NOMO-1 (cell line): Measurements from ENCODE around the gene TTC7B.

ENCODE experiments used
- DNase-seq, 2 experiments: peaks; one replicate each; lab custom pipeline; 2025; ENCODE audit not compliant: unreplicated experiment in 2 of 2; lab: John Stamatoyannopoulos, UW

Gene TTC7B

DNA sequence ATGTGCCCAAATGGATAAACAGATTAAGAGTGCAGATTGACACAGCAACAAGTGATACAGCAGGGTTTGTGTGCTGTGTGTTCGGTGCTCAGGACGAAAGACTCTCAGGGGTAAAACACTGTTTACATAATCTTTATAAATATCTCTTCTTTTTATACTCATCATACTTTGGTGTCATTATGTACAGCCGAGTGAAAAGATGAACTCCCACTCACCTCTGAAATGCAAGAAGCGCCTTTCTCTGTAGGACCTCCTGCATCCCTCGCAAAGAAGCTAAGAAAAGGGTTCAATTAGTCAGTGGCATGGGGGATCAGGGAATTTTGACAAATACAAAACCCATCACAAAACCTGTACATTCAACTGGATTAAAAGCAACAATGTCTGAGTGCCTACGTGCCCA lies 163.6 kb downstream of the TTC7B start:
- DNase-seq: no peak

DNA sequence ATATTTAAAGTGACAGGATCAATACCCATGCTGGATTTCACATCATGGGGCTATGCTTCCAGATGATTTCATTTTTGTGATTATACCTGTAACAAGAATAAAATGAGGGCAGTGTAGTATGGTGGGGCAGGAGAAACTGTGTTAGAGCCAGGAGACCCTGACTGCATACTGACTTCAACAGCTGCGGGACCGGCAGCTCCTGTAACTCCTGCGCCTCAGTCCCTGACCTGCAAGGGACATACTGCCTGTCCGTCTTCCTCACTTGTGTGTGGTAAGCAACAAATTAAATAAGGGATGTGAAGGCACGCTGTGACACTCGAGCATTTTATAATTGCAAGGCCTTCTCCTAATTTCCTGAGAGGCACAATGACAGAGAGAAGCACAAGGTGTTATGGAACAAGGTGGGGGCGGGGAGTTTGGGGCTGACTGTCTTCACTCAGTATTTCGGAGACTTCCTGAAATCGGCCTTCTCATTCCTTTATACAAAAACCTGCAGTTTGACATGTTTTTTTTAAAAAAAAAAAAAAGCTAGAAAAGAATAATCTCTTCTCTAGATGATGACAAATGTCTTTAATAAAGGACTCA lies 164.2 kb downstream of the TTC7B start:
- DNase-seq: peak in 1 of 2 experiments; percentile 12

DNA sequence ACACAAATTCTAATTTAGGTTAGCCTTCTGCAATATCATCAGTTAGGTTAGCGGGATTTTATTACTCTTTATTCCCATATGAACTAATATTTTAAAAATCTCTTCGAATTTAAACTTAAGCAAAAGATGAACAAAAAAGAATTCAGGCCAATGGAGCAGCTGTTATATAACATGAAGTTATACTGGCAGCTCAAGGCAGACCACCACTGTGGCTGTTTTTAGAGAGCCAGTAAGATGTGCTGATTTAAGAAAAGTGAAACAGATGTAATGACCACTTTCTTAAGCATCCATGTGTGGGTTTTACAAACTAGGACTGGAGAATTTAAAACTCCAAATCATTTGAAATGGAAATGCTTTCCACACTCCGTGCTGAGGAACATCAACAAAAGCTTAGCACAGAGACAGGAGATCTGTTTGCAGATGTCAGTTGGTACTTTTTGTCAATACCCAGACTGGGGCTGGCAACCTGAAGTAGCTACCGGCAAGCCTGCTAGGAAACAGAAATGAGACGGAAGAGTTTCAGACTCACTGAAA lies 164.9 kb downstream of the TTC7B start:
- no peak for DNase-seq

GRCh38 chr14:90649557-90650135 lies 166.6 kb downstream of the TTC7B start:
- no peak for DNase-seq

DNA sequence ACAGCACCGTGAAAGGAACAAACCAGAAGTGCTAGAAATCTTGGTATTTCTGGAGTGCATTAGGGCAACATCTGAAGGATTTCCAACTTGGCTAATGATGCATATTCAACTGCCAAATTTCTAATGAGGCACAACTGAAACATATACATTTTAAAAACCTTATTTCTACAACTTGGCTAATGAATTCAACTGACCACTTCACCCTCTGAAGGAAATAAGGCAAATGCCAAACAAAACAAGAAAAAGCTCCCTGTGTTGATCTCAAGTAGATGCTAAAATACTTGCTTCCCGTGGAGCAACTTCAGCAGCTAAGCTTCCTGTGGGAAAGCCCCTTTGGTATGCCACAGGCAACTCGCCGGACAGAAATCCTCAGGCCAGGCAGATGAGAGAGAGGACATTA lies 167.1 kb downstream of the TTC7B start:
- DNase-seq: no peak

DNA sequence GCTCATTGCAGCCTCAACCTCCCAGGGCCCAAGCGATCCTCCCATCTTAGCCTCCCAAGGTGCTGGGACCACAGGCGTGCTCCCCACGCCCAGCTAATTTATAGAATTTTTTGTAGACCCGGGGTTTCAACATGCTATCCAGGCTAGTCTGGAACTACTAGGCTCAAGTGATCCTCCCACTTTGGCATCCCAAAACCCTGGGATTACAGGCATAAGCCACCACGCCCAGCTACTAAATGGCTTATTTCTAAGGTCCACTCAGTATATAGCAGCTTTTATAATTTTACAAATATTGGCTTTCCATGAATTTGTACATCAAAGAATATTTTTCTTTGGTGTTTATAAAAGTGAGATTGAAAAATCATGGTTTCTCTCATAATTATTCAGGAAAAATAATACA lies 167.8 kb downstream of the TTC7B start:
- no peak for DNase-seq

DNA sequence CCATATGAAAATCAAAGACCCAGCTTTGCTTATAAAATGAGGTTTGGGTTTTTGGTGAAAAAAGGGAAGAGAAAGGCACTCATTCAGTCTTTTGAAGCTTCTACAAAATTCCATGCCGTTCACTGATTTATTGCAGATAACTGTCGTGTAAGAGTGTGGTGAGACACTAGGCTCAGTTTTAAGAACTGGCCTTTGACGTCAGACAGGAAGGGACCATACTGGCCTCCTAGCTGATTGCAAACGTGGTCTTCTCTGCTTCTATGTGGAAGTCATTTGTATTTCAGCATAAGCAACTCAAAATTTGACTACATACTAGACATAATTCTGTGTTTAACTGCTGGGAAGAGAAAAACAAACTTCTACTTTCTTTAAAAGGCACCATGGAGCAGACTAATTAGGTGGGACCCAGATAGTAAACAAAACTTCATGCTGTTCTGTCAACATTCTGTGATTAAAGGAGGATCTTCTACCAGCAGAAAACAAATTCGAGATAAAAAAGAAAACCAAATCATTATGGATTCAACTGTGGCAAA lies 168.7 kb downstream of the TTC7B start:
- peak; percentile 80 to 94 for DNase-seq

GRCh38 chr14:90645842-90646443 lies 170.3 kb downstream of the TTC7B start:
- no peak for DNase-seq

GRCh38 chr14:90644882-90645281 lies 171.3 kb downstream of the TTC7B start:
- peak; percentile 58 to 71 for DNase-seq

GRCh38 chr14:90643982-90644670 lies 172.1 kb downstream of the TTC7B start:
- DNase-seq: no peak

- DNase-seq: no peak
Observed at GRCh38 chr14:90642244-90642717, 173.9 kb downstream of the TTC7B start.

- DNase-seq: no peak
Observed at GRCh38 chr14:90641615-90642243, 174.5 kb downstream of the TTC7B start.

DNA sequence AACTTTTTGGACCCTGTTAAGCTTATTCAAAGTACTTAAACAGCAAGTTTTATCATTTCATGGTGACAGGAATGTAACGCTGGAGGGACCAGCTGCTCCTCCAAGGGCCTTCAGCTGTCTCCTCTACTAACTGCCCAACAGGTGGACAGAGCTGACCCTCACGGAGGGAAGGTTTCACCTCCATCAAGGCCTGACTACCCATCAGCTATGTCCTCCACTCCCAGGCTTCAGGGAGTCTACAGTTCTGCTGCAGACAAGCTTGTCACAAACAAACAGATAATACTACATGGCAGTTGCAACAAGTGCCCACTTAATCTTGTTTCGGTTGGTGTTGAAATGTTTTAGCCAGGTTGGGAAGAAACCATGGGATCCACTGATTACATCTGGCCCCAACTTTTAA lies 175.1 kb downstream of the TTC7B start:
- no peak for DNase-seq

- peak; percentile 10 to 29 for DNase-seq
Observed at GRCh38 chr14:90639641-90640040, 176.6 kb downstream of the TTC7B start.

DNA sequence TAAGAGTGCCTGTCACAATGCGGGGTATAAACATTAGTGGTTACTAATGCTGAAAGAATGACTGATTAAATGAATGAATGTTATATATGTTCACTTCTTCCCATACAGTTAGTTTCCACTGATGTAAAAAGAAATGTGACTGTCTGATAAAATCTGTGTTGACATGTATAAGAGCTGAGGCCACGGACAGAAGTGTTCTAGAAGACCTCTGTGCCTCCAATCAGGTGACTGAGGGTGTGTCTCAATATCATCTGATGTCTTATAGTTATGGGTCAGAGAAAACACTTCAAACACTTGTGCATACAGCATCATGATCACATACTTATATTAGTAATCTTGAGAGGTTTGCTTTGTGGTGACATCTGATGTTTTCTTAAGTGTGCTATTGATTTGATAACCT lies 183.4 kb downstream of the TTC7B start:
- DNase-seq: no peak

DNA sequence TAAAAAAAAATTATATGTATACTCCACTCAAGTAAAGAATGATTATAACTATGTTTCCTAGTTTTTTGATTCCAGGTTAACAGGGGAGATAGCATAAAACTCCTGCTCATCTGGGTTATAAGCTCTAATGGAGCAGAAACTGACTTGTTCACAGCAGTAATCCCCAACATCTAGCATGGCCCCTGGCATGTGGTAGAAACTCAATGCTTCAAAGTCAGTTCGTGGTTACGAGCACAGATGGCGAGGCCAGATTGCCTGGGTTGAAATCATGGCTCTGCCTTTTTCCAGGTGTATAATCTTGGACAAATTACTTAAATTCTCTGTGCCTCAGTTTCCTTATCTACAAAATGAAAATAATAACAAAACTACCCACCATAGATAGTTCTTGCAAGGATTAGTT lies 183.8 kb downstream of the TTC7B start:
- DNase-seq: no peak

DNA sequence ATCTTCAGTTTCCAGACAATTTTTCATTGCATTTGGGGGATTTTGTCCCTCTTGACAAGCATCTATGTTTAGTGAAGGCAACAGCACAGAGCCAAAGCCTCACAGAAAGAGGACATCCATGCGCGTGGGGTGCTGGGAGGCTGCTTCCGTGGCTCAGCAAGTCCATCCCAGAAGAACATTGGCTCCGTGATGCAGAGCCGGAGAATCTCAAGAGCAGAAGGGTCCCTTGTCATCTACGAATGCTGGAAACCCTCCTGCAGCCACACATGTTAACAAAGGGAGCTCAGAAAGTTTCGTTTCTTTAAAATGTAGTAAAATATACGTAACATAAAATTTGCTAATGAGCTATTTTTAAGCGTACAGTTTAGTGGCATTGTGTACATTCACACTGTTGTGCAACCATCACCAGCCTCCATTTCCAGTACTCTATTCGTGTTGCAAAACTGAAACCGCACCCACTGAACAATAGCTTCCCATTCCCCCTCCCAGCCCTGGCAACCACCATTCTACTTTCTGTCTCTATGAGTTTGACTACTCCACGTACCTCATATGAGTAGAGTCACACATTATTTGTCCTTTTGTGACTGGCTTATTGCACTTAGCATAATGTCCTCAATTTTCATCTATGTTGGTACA lies 185.9 kb downstream of the TTC7B start:
- DNase-seq: peak; percentile 75 to 93

GRCh38 chr14:90629471-90629870 lies 186.8 kb downstream of the TTC7B start:
- DNase-seq: no peak

DNA sequence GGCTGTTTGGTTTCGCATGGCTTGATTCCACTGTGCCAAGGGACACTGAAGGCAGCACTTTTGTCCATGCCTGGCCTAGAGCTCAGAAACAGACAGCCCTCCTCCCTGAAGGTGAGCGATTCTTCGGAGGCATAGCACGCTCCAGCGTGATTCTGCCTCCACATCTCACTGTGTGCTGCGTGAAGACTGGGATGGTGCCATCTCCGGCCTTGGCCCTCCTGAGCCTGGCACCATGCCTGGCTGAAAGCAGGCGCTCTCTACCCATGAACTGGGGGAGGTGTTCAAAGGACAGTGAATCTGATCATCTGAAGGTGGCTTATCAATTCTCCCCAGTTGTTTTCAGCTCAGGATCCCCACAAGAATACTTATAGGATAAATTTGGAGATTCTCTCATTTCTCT lies 187.4 kb downstream of the TTC7B start:
- no peak for DNase-seq

DNA sequence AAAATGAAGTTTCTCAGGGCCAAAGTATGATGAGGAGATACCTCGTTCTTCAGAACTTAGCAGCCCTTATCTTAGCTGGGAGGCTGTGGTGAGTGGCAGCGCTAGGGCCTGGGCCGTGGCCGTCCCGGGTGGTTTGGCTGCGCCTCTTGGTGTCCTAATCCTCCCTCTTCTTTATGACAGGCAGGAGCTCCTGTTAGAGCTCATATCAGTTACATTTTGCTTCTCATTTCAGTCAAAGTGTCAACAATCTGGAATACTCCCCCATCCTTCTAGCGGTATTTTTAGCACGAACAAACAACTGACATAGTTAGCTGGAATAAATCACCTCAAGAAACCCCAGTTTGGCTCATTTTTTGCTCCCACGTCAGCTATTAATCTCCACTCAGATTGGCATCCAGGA lies 188.8 kb downstream of the TTC7B start:
- no peak for DNase-seq
